ENCODE measurements around the gene ALDH1L1. TPM values are rescaled to one million over a fixed set of nuclear protein-coding genes. Genes with fewer than 3 reads are reported as not detected.

ALDH1L1 gene
- total and polyA plus RNA-seq, 2 of the 8 experiments (the other 6 are each of a cell fraction or from before 2014, with no cell fraction given) = 0.98 to 1.6 TPM

DNA sequence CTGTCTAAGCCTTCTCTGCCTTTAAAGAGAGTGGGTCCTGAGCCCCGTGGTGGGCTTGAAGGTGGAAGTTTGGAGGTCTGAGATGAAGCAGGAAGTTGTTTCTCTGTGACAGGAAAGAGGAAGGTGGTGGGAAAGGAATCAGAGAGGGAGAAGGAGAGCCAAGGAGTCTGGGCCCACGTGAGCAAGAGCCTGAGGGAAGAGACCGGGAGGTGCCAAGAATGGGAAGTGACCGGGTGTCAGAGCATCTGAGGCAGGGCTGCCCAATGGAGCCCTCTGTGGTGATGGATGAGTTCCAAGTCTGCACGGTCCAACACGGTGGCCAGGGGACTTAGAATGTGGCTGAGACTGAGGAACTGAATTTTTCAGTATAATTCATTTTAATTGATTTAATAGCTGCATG lies 24.6 kb downstream of the ALDH1L1 start:
- Histone ChIP-seq H2BK20ac (ENCODE audit: low read length) (no peak overlapping the region), H3K4me1 (replicated peaks in 1 of 4; ENCODE audit: control insufficient read depth in 3 of 4, insufficient read depth in 4 of 4, low read length in 3 of 4) (no peaks in the 10 kb centered on the region), H3K23ac (ENCODE audit: insufficient read length) (no peak overlapping the region), H3K79me2 (ENCODE audit: control insufficient read depth in 1 of 2, insufficient read depth in 2 of 2, low read length in 2 of 2) (no peaks in the 10 kb centered on the region), H3K4me2 (ENCODE audit: insufficient read depth in 1 of 2, low read depth in 2 of 2, low read length in 2 of 2) (no peak overlapping the region), H2BK5ac (ENCODE audit: low read depth, low read length) (no peak overlapping the region), H3K36me3 (ENCODE audit: control insufficient read depth in 2 of 4, insufficient read depth in 4 of 4, low read length in 3 of 4) (no peaks in the 10 kb centered on the region), H3K9me3 (ENCODE audit: insufficient read depth in 2 of 2, low read depth in 1 of 2, low read length in 1 of 2) (peaks cover 0 to 3% of the 10 kb centered on the region in 2 experiments; a peak in 1 of 4 replicates), H3K14ac (ENCODE audit: insufficient read length) (no peak overlapping the region), H3K56ac (replicated peaks; ENCODE audit: insufficient read length, low read depth, low read length) (no peak overlapping the region), H3K18ac (ENCODE audit: extremely low read depth, low read length) (no peak overlapping the region), H3K79me1 (ENCODE audit: low read depth, low read length) (no peaks in the 10 kb centered on the region), H3K27me3 (replicated peaks in 1 of 4; ENCODE audit: control insufficient read depth in 3 of 4, extremely low read depth in 1 of 4, insufficient read depth in 3 of 4, low read length in 3 of 4) (no peaks in the 10 kb centered on the region), H4K5ac (ENCODE audit: insufficient read length, low read depth, low read length) (no peak overlapping the region), H2BK12ac (ENCODE audit: low read depth, low read length) (no peak overlapping the region), H3K27ac (ENCODE audit: low read depth, low read length) (no peak overlapping the region), H2AK5ac (ENCODE audit: low read depth, low read length) (no peak overlapping the region), H2BK120ac (replicated peaks; ENCODE audit: low read depth, low read length) (no peak overlapping the region), H3K9ac (replicated peaks in 1 of 4; ENCODE audit: extremely low read depth in 1 of 4, low read depth in 3 of 4, low read length in 3 of 4) (no peak overlapping the region), H3K4me3 (ENCODE audit: extremely low read depth in 1 of 4, insufficient read depth in 2 of 4, low read depth in 3 of 4, low read length in 4 of 4) (no peak overlapping the region), H4K8ac (ENCODE audit: extremely low read depth, insufficient read depth, low read length) (no peak overlapping the region), H3K4ac (replicated peaks; ENCODE audit: insufficient read length, low read depth, low read length) (no peak overlapping the region), H2BK15ac (ENCODE audit: low read length) (no peak overlapping the region), H2AFZ (ENCODE audit: low read length) (no peak overlapping the region), H3K23me2 (ENCODE audit: low read depth, low read length) (no peaks in the 10 kb centered on the region; the same call in 1 of the 2 replicates), H4K91ac (replicated peaks; ENCODE audit: insufficient read length, low read length) (no peak overlapping the region), H4K20me1 (replicated peaks in 1 of 2; ENCODE audit: control insufficient read depth in 1 of 2, insufficient read depth in 2 of 2, low read length in 2 of 2) (no peaks in the 10 kb centered on the region)
- FAIRE-seq (no peak), DNase-seq (ENCODE audit: low read depth in 1 of 2, low spot score in 2 of 2) (no peak)
- TF ChIP-seq KDM4A (IDR thresholded peaks at IDR 0.05; ENCODE audit: low read depth, low read length, severe bottlenecking) (no peak), SRF (IDR thresholded peaks at IDR 0.05; ENCODE audit: low read depth, low read length) (no peak), EGR1 (IDR thresholded peaks at IDR 0.05; ENCODE audit: borderline replicate concordance, low read depth, low read length) (no peak), NANOG (IDR thresholded peaks at IDR 0.05; ENCODE audit: insufficient read depth, low read depth, low read length, poor library complexity, severe bottlenecking) (no peak), CEBPB (IDR thresholded peaks at IDR 0.05; ENCODE audit: low read depth, low read length) (no peak), PHF8 (conservative IDR thresholded peaks at IDR 0.05; ENCODE audit: low read depth, low read length) (no peak), HDAC6 (IDR thresholded peaks at IDR 0.05; ENCODE audit: low read depth, low read length) (no peak), TBP (IDR thresholded peaks at IDR 0.05; ENCODE audit: low read depth, low read length) (no peak), TCF12 (IDR thresholded peaks at IDR 0.05; ENCODE audit: low read depth, low read length) (no peak), MAX (IDR thresholded peaks at IDR 0.05) (no peak), SIN3A (conservative IDR thresholded peaks at IDR 0.05 in 1 of 2, IDR thresholded peaks at IDR 0.05 in 1 of 2; ENCODE audit: low read depth in 1 of 2, low read length in 2 of 2) (no peak), SP2 (IDR thresholded peaks at IDR 0.05; ENCODE audit: low read length) (no peak), RAD21 (IDR thresholded peaks at IDR 0.05 in 1 of 2, conservative IDR thresholded peaks at IDR 0.05 in 1 of 2; ENCODE audit: low read depth in 2 of 2, low read length in 2 of 2) (no peak), POLR2A (IDR thresholded peaks at IDR 0.05; ENCODE audit: control extremely low read depth in 1 of 2, low read depth in 2 of 2, low read length in 2 of 2) (no peak)
- POLR2A ChIA-PET (ENCODE audit: partially characterized antibody) = no interaction called here
- CTCF ChIA-PET (ENCODE audit: partially characterized antibody) = interaction anchor here (0.9 to 2.4 kb wide), 2 partner anchors 21 to 188 kb away, joined by 3 to 10 read pairs; no protein-coding TSS in a partner anchor
- 84% methylated on average over 6 of the region's 6 CpGs; no CpG with 5 or more reads in 1 of the 2 experiments for WGBS, 2 experiments (ENCODE audit: extremely low coverage in 1 of 2, insufficient coverage in 1 of 2, insufficient read length in 1 of 2, insufficient replicate concordance in 2 of 2, low coverage in 1 of 2, low lambda C conversion rate in 2 of 2, missing lambda C conversion rate in 1 of 2)
